Measurements from ENCODE around the gene PHACTR4. TPM values are rescaled to one million over a fixed set of nuclear protein-coding genes. Genes with fewer than 3 reads are reported as not detected.

PHACTR4 gene
- total RNA-seq (2021) (49.2 to 52.9 TPM (median 50.9 TPM) in 3 replicates), Bru-seq, nascent RNA (percentile 79 among the genes with signal in this experiment)
- long read RNA-seq, experiment 1, full-length matches to known transcripts = 18 of 58 reads
- long read RNA-seq, experiment 1, partial matches to known transcripts = 9 of 58 reads
- long read RNA-seq, experiment 1, other reads (novel, unspliced or antisense) = 31 of 58 reads
- long read RNA-seq, experiment 2, full-length matches to known transcripts = 1 of 40 reads
- long read RNA-seq, experiment 2, partial matches to known transcripts = 2 of 40 reads
- long read RNA-seq, experiment 2, other reads (novel, unspliced or antisense) = 37 of 40 reads
- long read RNA-seq, experiment 3, full-length matches to known transcripts = 5 of 19 reads
- long read RNA-seq, experiment 3, partial matches to known transcripts = 5 of 19 reads
- long read RNA-seq, experiment 3, other reads (novel, unspliced or antisense) = 9 of 19 reads

DNA sequence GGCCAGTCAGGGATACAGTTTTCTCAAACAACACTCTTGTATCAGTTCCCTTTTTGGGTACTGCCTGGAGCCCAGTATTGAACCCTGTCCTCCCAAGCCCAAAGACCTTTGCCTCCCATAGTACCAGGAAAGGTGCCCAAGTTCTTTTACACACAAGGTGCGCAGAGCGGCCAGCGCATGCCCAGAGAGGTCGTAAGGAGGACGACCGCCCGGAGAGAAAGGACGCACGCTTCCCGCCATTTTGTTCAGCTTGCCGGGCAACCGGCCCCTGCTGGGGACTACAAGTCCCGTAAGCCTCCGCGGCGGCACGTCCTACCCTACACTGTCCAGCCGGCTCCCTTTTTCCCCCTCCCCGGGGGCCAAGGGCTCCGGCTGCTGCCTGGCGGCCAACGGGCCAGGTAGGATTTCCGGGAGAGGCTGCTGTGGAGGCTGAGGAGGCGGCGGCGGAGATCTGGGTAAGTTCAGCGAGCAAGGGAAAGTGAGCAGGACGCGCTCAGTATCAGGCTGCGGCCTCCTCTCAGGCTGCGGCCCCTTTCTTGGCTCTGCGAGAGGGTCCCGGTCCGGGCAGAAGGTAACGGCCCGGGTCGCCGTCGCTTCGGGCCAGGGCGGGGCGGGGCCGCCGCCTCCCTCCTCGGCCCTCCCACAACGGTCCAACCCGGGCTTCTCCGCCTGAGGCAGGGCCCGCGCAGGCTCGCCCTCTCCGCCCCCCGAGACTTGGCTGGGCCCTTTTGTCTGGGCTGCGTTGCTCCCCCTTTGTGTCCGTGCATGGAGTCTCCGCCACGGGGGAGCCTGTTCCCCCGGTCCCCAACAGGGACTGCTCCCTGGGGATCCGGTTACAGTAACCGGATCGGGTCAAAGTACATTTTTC, at the start of gene PHACTR4:
PHACTR4 (plus strand) TSS at position 370 of the 868 bp plus-strand sequence. CDS start 37,708 bp downstream, outside the sequence.
- peaks cover 8% of the 10 kb centered on the region for H3K36me3 Mint-ChIP-seq
- H3K27ac Mint-ChIP-seq = peak within 1 kb of the TSS; percentile 95
- DNase-seq (ENCODE audit: low spot score) (peak; percentile 96), ATAC-seq (peak; percentile 94)
- no peaks in the 10 kb centered on the region for H3K9me3 Mint-ChIP-seq
- ChIA-PET CTCF (interaction anchor here (0.8 to 3.0 kb wide), 5 partner anchors 10 to 233 kb away, joined by 3 to 34 read pairs (median 6); no protein-coding TSS in a partner anchor), POLR2A (interaction anchor here (0.6 to 1.8 kb wide), 4 partner anchors 62 to 212 kb away, joined by 3 to 5 read pairs (median 4); partner anchors contain the start of gene ATP5IF1)
- H3K4me1 Mint-ChIP-seq = peaks cover 30% of the 10 kb centered on the region
- no peaks in the 10 kb centered on the region for H3K27me3 Mint-ChIP-seq (ENCODE audit: low read depth)
- H3K4me3 Mint-ChIP-seq = peak within 1 kb of the TSS; percentile 90
- TF ChIP-seq NFATC4 (CRISPR knock-in tag; IDR thresholded peaks at IDR 0.05) = no peak
- TF ChIP-seq, protein P1, sequence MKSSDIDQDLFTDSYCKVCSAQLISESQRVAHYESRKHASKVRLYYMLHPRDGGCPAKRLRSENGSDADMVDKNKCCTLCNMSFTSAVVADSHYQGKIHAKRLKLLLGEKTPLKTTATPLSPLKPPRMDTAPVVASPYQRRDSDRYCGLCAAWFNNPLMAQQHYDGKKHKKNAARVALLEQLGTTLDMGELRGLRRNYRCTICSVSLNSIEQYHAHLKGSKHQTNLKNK (CRISPR knock-in tag; IDR thresholded peaks at IDR 0.05) = no peak
- TF ChIP-seq CBFB (CRISPR knock-in tag; IDR thresholded peaks at IDR 0.05; ENCODE audit: low read depth) = no peak
- TF ChIP-seq PRDM15 (CRISPR knock-in tag; IDR thresholded peaks at IDR 0.05) = peak; percentile 43; the same call in 1 of the 2 replicates
- peak; percentile 71; the same call in 1 of the 2 replicates for TF ChIP-seq CREM (CRISPR knock-in tag; IDR thresholded peaks at IDR 0.05)
- peak; percentile 59 for TF ChIP-seq GABPB1 (CRISPR knock-in tag; IDR thresholded peaks at IDR 0.05)
- no peak for TF ChIP-seq GTF2I (CRISPR knock-in tag; conservative IDR thresholded peaks at IDR 0.05)
- no peak for TF ChIP-seq EMX1 (CRISPR knock-in tag; IDR thresholded peaks at IDR 0.05)
- TF ChIP-seq, protein P2, sequence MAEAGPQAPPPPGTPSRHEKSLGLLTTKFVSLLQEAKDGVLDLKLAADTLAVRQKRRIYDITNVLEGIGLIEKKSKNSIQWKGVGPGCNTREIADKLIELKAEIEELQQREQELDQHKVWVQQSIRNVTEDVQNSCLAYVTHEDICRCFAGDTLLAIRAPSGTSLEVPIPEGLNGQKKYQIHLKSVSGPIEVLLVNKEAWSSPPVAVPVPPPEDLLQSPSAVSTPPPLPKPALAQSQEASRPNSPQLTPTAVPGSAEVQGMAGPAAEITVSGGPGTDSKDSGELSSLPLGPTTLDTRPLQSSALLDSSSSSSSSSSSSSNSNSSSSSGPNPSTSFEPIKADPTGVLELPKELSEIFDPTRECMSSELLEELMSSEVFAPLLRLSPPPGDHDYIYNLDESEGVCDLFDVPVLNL (CRISPR knock-in tag; IDR thresholded peaks at IDR 0.05; ENCODE audit: borderline replicate concordance, low read depth) = no peak
- no peak; the same call in 1 of the 2 replicates for TF ChIP-seq TEAD4 (CRISPR knock-in tag; IDR thresholded peaks at IDR 0.05)
- peak; percentile 56; the same call in 1 of the 2 replicates for TF ChIP-seq CREB1 (CRISPR knock-in tag; IDR thresholded peaks at IDR 0.05)
- no peak for TF ChIP-seq AR (CRISPR knock-in tag; IDR thresholded peaks at IDR 0.05)
- peak; percentile 47; the same call in 1 of the 2 replicates for TF ChIP-seq ETV6 (CRISPR knock-in tag; IDR thresholded peaks at IDR 0.05)
- no peak for TF ChIP-seq SMAD4 (CRISPR knock-in tag; IDR thresholded peaks at IDR 0.05)
- TF ChIP-seq SOX15 (CRISPR knock-in tag; IDR thresholded peaks at IDR 0.05) = no peak
- TF ChIP-seq ZNF423 (CRISPR knock-in tag; IDR thresholded peaks at IDR 0.05) = peak; percentile 66
- TF ChIP-seq FOXJ3 (CRISPR knock-in tag; IDR thresholded peaks at IDR 0.05; ENCODE audit: borderline replicate concordance) = no peak
- TF ChIP-seq SMAD3 (CRISPR knock-in tag; IDR thresholded peaks at IDR 0.05; ENCODE audit: borderline replicate concordance) = peak; percentile 84; the same call in 1 of the 2 replicates
- TF ChIP-seq ZNF232 (CRISPR knock-in tag; IDR thresholded peaks at IDR 0.05) = peak; percentile 84; the same call in 1 of the 2 replicates
- no peak for TF ChIP-seq ATF1 (CRISPR knock-in tag; IDR thresholded peaks at IDR 0.05)
- 0 out of 2 replicates have a peak, but pooled peaks have one; percentile 50 for TF ChIP-seq ZNF281 (CRISPR knock-in tag; IDR thresholded peaks at IDR 0.05)
- TF ChIP-seq JAZF1 (CRISPR knock-in tag; IDR thresholded peaks at IDR 0.05) = no peak
- TF ChIP-seq ZNF138 (CRISPR knock-in tag; conservative IDR thresholded peaks at IDR 0.05) = no peak
- no peak for TF ChIP-seq ZNF671 (CRISPR knock-in tag; IDR thresholded peaks at IDR 0.05)
- TF ChIP-seq NFE2L1 (CRISPR knock-in tag; IDR thresholded peaks at IDR 0.05) = peak; percentile 42; the same call in 1 of the 2 replicates
